ENCODE measurements around the gene PPP3CB.

The PPP3CB gene

DNA sequence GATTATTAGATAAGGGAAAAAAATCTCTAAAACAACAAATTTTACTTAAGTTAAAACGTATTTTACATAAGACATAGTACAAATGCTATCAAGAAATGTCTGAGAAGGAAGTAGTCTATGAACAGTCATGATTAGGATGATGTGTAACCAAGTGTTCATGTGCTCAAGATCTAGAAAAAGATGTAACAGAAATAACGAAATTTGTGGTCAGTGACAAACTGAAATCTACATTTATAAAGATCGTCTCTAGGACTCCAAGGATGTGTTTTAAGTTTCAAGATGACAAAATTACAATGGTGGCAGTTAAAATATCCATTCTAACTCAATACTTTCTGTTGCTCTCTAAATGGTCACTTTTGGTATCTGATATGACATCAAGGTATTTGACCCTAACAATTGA is 17.2 kb downstream of the PPP3CB start:
- DNase-seq: no peak

- DNase-seq: no peak
These were observed 24.6 kb downstream of the PPP3CB start for GRCh38 chr10:73471226-73471625.

- no peak for DNase-seq
These were observed 26.2 kb downstream of the PPP3CB start for GRCh38 chr10:73469579-73469978.

- no peak for DNase-seq
These were observed 28.6 kb downstream of the PPP3CB start for GRCh38 chr10:73467206-73467605.

GRCh38 chr10:73465978-73466726 is 29.7 kb downstream of the PPP3CB start:
- DNase-seq: no peak

DNA sequence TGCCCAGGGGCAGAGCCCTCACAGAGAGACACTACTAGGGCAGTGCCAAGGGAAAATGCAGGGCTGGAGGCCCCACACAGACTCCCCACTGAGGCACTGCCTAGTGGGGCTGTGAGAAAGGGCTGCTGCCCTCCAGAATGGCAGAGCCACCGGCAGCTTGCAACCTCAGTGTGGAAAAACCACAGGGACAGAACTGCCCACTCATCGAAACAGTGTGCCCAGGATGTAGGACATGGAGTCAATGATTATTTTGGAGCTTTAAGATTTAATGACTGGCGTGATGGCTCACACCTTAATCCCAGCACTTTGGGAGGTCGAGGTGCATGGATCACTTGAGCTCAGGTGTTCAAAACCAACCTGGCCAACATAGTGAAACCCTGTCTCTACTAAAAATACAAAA is 34.9 kb downstream of the PPP3CB start:
- DNase-seq: no peak

DNA sequence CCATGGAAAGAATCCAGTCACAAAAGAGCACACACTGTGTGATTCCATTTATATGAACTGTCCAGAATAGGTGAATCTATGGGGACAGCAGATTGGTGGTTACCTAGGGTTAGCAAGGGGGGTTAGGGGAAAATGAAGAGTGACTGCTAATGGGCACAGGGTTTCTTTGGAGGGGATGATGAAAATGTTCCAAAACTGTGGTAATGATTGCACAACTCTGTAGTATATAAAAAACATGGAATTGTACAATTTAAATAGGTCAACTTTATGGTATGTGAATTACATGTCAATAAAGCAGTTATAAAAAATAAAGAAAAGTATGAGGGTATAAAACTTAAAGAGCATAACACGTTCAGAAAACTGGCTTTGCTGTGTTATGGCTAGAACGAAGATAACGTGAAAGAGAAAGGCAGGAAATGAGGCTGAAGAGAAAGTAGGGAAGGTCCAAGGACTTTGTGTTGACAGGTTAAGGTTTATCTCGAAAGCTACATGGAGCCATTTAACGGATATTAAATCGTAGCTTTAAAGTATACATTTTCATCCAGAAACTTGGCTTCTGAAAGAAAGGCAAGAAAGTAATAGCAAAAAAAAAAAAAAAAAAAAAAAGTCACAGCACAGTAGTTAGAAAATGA is 36.0 kb downstream of the PPP3CB start:
- DNase-seq: no peak

DNA sequence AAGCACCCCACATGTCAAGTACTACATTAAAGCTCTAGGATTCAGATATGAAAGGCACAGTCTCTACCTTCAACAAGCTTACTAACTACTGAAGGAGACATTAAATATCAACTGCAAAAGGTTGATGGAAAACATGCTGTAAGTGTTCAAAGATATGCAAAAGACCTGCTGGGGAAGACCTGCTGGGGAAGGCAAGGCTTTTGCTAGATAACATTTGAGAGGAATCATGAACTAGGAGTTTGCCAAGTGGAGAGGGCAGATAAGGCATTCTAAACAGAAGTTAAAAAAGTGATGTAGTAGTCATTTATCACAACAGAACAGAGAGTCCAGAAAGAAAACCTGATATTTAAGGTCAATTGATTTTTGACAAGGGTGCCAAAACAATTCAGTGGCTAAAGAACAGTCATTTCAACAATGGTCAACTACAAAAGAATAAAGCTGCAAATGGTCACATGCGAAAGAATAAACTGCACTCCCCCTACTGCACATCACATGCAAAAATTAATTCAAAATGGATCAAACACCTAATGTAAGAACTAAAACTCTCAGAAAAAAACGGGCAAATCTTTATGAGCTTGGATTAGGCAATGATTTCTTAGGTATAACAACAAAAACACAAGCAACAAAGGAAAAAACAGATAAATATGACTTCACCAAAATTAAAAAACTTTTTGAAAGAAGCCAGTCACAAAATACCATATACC is 39.5 kb downstream of the PPP3CB start:
- DNase-seq: no peak

GRCh38 chr10:73449113-73449512 is 46.7 kb downstream of the PPP3CB start:
- no peak for DNase-seq

GRCh38 chr10:73448384-73448783 is 47.4 kb downstream of the PPP3CB start:
- DNase-seq: no peak

- DNase-seq: no peak
These were observed 48.9 kb downstream of the PPP3CB start for GRCh38 chr10:73446926-73447325.

DNA sequence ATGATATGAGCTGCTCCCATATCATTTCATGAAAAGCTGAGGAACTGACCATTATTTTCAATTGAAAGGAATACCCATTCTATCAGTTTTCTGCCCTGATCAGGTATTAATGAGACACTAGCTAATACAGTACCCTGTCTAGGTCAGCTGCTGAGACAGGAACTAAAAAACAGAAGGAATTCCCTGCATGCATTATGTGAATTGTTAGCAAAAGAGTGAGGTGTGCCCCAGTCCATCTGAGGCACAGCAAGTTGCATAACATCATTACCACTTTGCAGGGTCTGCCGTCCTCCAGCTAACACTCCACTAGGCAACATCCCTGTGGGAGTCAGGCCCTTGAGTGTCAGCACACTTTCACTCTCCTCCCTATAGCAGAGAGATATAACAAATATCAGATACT is 51.4 kb downstream of the PPP3CB start:
- no peak for DNase-seq

DNA sequence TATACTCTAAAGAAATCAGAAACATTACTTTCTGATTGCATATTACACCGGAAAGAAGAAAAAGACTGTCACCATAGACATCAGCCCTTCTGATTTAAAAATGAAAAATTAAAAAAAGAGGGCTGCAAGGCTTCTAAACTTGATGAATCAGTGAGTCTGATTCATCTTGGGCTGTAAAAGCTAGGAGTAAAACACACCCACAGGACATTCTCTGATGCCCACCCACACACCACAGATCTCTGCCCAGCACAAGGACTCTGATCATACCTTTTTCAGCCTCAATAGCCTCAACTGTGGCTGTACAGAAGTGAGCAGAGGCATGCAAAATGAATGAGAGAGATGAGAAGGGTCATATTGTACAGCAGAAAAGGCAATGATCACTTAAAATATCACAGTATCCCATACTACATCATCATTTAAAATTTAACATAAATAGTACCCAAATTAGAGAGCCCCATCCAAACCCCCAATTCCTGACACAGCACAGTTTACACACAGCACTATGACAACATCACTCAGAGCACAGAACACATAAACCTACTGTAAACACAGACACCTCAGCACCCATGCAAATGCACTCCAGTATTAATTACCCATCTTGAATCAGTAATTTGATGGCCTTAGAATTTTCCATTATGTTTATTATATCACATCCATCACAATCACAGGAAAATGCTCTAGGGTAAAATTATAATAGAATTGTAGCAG is 56.1 kb downstream of the PPP3CB start:
- no peak for DNase-seq

DNA sequence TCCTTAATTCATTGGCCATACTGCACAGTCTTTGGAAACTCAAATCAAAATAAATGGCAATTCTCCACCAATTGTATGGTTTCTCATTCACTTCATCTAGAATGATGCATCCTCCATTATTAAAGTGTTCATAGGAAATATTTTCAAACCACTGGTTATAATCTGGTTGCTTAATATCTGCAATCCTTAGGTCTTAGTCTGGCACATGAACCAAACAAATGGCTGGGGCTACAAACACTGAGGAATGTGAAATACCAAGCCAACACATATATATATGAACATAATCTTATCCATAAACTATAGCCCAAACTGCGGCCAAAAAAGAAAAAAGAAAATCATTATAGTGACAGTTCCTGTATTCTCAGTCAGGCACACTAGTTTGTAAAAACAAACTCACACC is 56.8 kb downstream of the PPP3CB start:
- no peak for DNase-seq

- DNase-seq: no peak
These were observed 62.3 kb downstream of the PPP3CB start, which contains the start of gene MSS51 for GRCh38 chr10:73433538-73433867. MSS51 (minus strand) TSS chr10:73433561; CDS start chr10:73428284, 5,277 bp downstream.

DNA sequence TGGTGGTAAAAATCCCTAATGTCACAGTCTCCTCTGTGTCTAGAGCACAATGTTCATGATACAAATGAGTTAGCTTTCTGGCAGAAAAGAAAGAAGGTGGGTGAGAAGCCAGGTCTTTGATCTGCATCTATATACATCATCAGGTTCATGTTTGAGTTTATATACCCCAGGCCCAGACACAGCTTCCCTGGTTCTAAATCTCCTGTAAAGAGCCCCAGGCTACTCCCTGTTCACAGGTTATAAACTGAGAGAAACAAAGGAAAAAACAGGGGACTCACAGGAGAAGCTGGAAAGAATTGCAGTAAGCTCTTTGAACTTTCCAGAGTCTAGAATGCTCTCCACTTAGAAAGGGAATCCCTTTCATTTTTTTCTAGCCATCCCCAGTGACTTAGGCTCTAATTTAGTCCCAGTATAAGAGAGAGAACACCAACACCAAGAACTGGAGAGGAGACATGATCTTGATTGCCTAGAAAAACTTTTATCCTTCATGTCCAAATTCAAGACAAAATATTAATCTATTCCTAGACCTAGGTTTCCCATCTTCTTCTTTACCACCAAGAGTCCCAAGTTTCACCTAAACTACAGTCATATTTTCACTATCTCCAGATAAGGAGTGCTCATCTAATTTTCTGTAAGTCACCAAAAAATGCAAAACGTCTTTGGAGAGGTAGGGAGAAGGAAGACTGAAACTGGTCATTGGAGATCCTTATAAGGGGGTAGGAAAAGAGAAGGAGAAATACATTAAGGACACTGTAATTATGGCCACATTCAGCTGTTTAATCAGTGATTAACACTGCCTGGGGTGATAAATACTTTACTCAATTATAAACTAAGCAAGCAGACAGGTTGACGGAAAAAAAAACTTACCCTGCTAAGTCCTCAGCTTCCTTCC is 62.9 kb downstream of the PPP3CB start:
- no peak for DNase-seq

GRCh38 chr10:73426318-73426717 is 69.5 kb downstream of the PPP3CB start:
- DNase-seq: no peak

DNA sequence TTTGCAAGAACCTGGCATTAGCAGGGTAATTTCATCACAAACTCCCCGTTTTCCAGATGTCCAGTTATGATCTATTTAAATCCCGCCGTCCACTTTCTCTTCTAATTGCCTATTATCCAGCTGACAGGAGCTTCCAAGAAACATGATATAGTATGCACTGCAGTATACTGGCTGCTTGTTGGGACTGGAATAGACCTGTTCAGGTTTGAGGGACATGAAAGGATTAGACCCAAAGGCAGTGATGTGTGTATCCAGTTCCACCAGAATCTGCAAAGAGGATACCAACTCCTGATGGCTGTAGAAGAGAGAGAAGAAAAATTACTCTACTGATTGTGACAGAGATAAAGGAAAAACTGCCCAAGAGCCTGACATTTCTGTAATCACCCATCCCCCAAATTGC is 71.3 kb downstream of the PPP3CB start:
- no peak for DNase-seq

DNA sequence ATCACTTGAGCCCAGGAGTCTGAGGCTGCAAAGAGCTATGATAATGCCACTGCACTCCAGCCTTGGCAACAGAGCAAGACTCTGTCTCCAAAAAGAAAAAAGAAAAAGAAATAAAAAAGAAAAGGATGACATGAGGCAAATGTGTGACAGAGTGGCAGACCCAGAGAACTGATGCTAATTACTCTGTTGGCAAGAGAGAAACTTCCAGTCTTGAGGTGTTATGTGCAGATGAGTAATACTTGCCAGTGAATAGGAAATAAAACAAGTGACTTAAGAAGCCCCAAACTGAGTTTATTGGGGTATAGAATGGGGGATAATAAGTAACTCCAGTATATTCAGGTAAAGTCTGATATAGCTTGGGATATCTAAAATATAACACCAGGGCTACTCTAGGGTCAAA is 72.5 kb downstream of the PPP3CB start:
- DNase-seq: no peak

- no peak for DNase-seq
These were observed 79.3 kb downstream of the PPP3CB start for GRCh38 chr10:73416571-73416970.

DNA sequence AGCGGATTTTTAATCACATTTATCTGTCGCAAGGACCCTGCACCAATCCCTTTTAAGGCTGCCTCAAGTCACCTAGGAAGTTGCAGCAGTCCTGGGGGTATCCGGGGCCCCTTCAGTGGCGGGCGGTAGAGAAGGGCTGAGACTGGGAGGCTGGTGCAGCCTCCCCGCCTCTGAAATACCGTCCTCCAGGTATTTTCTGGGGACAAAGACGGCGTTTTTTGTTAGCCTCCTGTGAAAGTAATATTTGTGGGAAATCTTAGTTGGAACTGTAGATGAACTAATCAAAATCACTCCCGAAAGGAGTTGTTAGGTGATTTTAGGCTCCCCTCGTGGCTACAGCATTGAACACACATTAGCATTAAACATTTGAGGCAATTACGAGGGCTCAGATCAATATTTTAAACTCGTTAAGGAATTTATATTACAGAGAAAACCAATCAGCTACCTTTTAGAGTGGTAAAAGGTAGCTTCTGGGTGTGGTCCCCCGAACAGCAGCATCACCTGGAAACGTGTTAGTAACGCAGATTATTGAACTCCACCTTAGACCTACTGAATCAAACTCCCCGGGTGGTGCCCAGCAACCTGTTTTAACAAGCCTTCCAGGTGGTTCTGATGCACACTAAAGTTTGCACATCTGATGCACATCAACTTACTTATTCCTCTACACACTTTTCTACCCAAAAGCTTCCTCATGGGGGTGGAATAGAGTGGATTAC is 81.4 kb downstream of the PPP3CB start:
- DNase-seq: no peak

Data from GOT3 (cell line).